ENCODE measurements around the gene SLC22A13.

DNA sequence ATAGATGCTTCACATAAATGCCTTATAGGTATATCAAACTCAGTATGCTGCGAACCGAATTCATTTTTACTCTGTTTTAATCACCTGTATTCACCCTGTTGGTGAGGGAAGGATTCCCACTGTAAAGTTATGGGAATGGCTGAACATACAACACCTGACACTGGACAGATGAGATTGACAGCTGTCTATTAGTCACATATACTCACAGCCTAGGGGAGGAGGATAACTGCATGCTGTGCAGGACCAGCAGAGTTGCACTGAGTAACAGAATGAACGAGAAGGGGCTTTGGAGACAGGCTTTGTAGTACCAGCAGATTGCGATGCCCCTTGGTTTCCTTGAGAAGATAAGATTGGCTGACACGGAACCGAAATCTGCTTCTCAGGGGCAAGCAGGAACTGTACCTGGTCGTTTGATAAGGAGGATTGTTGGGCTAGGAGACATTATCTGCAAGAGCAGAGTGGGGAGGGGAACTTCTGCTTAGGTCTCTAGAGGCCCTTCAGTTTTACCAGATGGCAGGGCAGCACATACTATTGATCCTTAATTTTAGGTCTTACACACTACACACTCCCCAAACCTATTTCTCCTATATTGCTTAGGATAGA lies 43.5 kb upstream of the SLC22A13 start:
- TF ChIP-seq CTCF (IDR thresholded peaks at IDR 0.05) (no peak), POLR2AphosphoS5 (IDR thresholded peaks at IDR 0.05) (no peak), EP300 (IDR thresholded peaks at IDR 0.05; ENCODE audit: low read depth) (no peak), POLR2A (IDR thresholded peaks at IDR 0.05) (no peak)

All from transverse colon (tissue), 4 donors.